Gastrocnemius medialis (tissue), 4 donors: ENCODE data around the gene ACACB. TPM values are rescaled to one million over a fixed set of nuclear protein-coding genes. Genes with fewer than 3 reads are reported as not detected.

Experiments
- ATAC-seq, 2 donors: fragments of 150-250 bp; one replicate each; pipeline ENCODE4 v1.9.1; 2016
- DNase-seq, 2 donors: peaks; one replicate each; pipeline ENCODE4 v3.0.0-alpha.2; 2019
- H3K27ac ChIP-seq, 4 donors: fragments of 200-600 bp; sonication (generic); 1 replicate in 1 of 4; 2 replicates in 3 of 4; pipeline ENCODE4 v1.5.1; 2016 to 2018; ENCODE audit warnings: mild to moderate bottlenecking in 2 of 4, moderate library complexity in 1 of 4
- H3K27me3 ChIP-seq, 3 donors: fragments of 200-600 bp; sonication (generic) in 2 of 3; 1 replicate in 1 of 3; 2 replicates in 2 of 3; pipeline versions ENCODE4 v1.5.1 to v1.6.0; 2016 to 2019; ENCODE audit warnings: mild to moderate bottlenecking in 1 of 3, moderate library complexity in 1 of 3
- H3K36me3 ChIP-seq, 2 donors: fragments of 200-600 bp; sonication (generic) in 1 of 2; one replicate each; pipeline ENCODE4 v1.5.1; 2017 to 2018
- H3K4me1 ChIP-seq, 2 donors: fragments of 200-600 bp; sonication (generic) in 1 of 2; one replicate each; pipeline ENCODE4 v1.5.1; 2016 to 2017; ENCODE audit warnings: mild to moderate bottlenecking in 2 of 2
- H3K4me3 ChIP-seq, 4 donors: fragments of 200-600 bp; sonication (generic) in 3 of 4; 1 replicate in 1 of 4; 2 replicates in 3 of 4; pipeline ENCODE4 v1.5.1; 2016 to 2019; ENCODE audit warnings: mild to moderate bottlenecking in 2 of 4
- H3K9me3 ChIP-seq, 3 donors: fragments of 200-600 bp; sonication (generic) in 2 of 3; 1 replicate in 1 of 3; 2 replicates in 2 of 3; pipeline ENCODE4 v1.5.1; 2016 to 2019
- CTCF ChIP-seq, 5 experiments: fragments of 450-650 bp in 3 of 5; fragments of 200-600 bp in 2 of 5; sonication (generic) in 2 of 5; IDR thresholded peaks in 4 of 5; conservative IDR thresholded peaks in 1 of 5; 1 replicate in 4 of 5; 2 replicates in 1 of 5; pipeline ENCODE4 v1.5.1; 2016 to 2019; ENCODE audit warnings: antibody characterized with exemption in 5 of 5, mild to moderate bottlenecking in 3 of 5, moderate library complexity in 3 of 5
- POLR2A ChIP-seq, 2 donors: fragments of 450-650 bp; IDR thresholded peaks; one replicate each; pipeline ENCODE4 v1.6.1; 2017; ENCODE audit warnings: antibody characterized with exemption in 2 of 2, mild to moderate bottlenecking in 2 of 2, moderate library complexity in 2 of 2
- in situ Hi-C, 4 donors: fragments of 200-750 bp; cut with MboI; loops; one replicate each; pipeline versions ENCODE4 v1.15.0 to v1.8.0; 2017; ENCODE audit warnings: low sequenced_read_pairs in 4 of 4
- intact Hi-C: fragments of 100-400 bp; cut with DNase I; formaldehyde crosslinking; loops from one replicate; pipeline ENCODE4 v1.15.1; 2023; ENCODE audit warnings: low total_unique reads
- total RNA-seq, 4 donors: library from RNA; depleted of rRNA; stranded (reverse); fragments of >200 nt; gene quantifications; one replicate each; pipeline versions ENCODE4 v1.1.0 to v1.2.3, GENCODE V29; 2016

The ACACB gene
- total RNA-seq, 4 donors from 2014 or later: 595 to 1,103 (median 698) TPM

- TF ChIP-seq CTCF (IDR thresholded peaks at IDR 0.05 in 4 of 5, conservative IDR thresholded peaks at IDR 0.05 in 1 of 5) (no peak), POLR2A (IDR thresholded peaks at IDR 0.05) (no peak)
- H3K4me1 ChIP-seq: peaks cover 18 to 30% of the 10 kb centered on the region in 2 donors
- H3K27me3 ChIP-seq: no peaks in the 10 kb centered on the region
- no peak overlapping the region for H3K27ac ChIP-seq
- H3K36me3 ChIP-seq: peaks cover 0 to 59% of the 10 kb centered on the region in 2 donors
- no peak overlapping the region for H3K4me3 ChIP-seq
- no peak for ATAC-seq
- H3K9me3 ChIP-seq: no peaks in the 10 kb centered on the region
- intact Hi-C loops: loop anchor here (5.0 kb wide), 1 partner anchor 137 kb away; no protein-coding TSS in a partner anchor
- in situ Hi-C loops: loop anchor here (10.0 to 25.0 kb wide), 4 partner anchors 427 to 527 kb away; partner anchors contain the start of genes ISCU (in 4 of the 4), SART3 (in 4 of the 4) and SELPLG (in 2 of the 4)
- no peak for DNase-seq
Measured at GRCh38 chr12:109089683-109090082, 26.7 kb upstream of the ACACB start.

GRCh38 chr12:109092497-109093021 lies 23.8 kb upstream of the ACACB start:
- DNase-seq (no peak), ATAC-seq (no peak)
- peak overlapping the region; percentile 61 to 93 (median 64) for H3K4me3 ChIP-seq
- in situ Hi-C loops (loop anchor here (10.0 to 25.0 kb wide), 4 partner anchors 430 to 530 kb away; partner anchors contain the start of genes ISCU (in 4 of the 4), SART3 (in 4 of the 4) and SELPLG (in 2 of the 4)), intact Hi-C loops (loop anchor here (1.0 to 5.0 kb wide), 3 partner anchors 40 to 529 kb away; partner anchors contain the start of gene USP30)
- H3K36me3 ChIP-seq: peaks cover 0 to 36% of the 10 kb centered on the region in 2 donors
- peak overlapping the region; percentile 79 to 88 (median 81) for H3K27ac ChIP-seq
- H3K27me3 ChIP-seq: no peaks in the 10 kb centered on the region
- no peak for TF ChIP-seq POLR2A (IDR thresholded peaks at IDR 0.05)
- TF ChIP-seq CTCF (IDR thresholded peaks at IDR 0.05 in 4 of 5, conservative IDR thresholded peaks at IDR 0.05 in 1 of 5): no peak
- H3K4me1 ChIP-seq: peaks cover 18 to 25% of the 10 kb centered on the region in 2 donors
- no peaks in the 10 kb centered on the region for H3K9me3 ChIP-seq

GRCh38 chr12:109093022-109093918 lies 23.1 kb upstream of the ACACB start, which contains the start of gene ALKBH2:
Gene ALKBH2 (minus strand): TSS chr12:109093472. CDS start chr12:109092786, 686 bp downstream.
- DNase-seq: peak; percentile 89 to 92
- peak; percentile 69 to 72 for ATAC-seq
- intact Hi-C loops: loop anchor here (1.0 to 5.0 kb wide), 3 partner anchors 41 to 530 kb away; partner anchors contain the start of gene USP30
- H3K36me3 ChIP-seq: peaks cover 0 to 29% of the 10 kb centered on the region in 2 donors
- peak within 1 kb of the TSS; percentile 61 to 93 (median 64) for H3K4me3 ChIP-seq
- peak; percentile 52 to 77 for TF ChIP-seq POLR2A (IDR thresholded peaks at IDR 0.05)
- peak; percentile 93 to 99 (median 97) for TF ChIP-seq CTCF (IDR thresholded peaks at IDR 0.05 in 4 of 5, conservative IDR thresholded peaks at IDR 0.05 in 1 of 5)
- in situ Hi-C loops: loop anchor here (10.0 to 25.0 kb wide), 4 partner anchors 431 to 531 kb away; partner anchors contain the start of genes ISCU (in 4 of the 4), SART3 (in 4 of the 4) and SELPLG (in 2 of the 4)
- H3K27me3 ChIP-seq: no peaks in the 10 kb centered on the region
- H3K4me1 ChIP-seq: peaks cover 22 to 23% of the 10 kb centered on the region in 2 donors
- no peaks in the 10 kb centered on the region for H3K9me3 ChIP-seq
- H3K27ac ChIP-seq: peak within 1 kb of the TSS; percentile 79 to 88 (median 81)

- Histone ChIP-seq H3K27me3 (no peaks in the 10 kb centered on the region), H3K9me3 (no peaks in the 10 kb centered on the region), H3K27ac (no peak overlapping the region), H3K4me3 (peak overlapping the region in 2 of 4 donors; percentile 84 to 88), H3K36me3 (peaks cover 0 to 15% of the 10 kb centered on the region in 2 donors), H3K4me1 (peaks cover 31% of the 10 kb centered on the region in 2 donors)
- in situ Hi-C loops (loop anchor here (10.0 to 25.0 kb wide), 4 partner anchors 435 to 535 kb away; partner anchors contain the start of genes ISCU (in 4 of the 4), SART3 (in 4 of the 4) and SELPLG (in 2 of the 4)), intact Hi-C loops (loop anchor here (5.0 kb wide), 2 partner anchors 240 to 365 kb away; partner anchors contain the start of genes CORO1C and SSH1)
- ATAC-seq: no peak
- TF ChIP-seq CTCF (IDR thresholded peaks at IDR 0.05 in 4 of 5, conservative IDR thresholded peaks at IDR 0.05 in 1 of 5) (no peak), POLR2A (IDR thresholded peaks at IDR 0.05) (no peak)
- DNase-seq: no peak
Measured at GRCh38 chr12:109097140-109097434, 19.3 kb upstream of the ACACB start.
